ENCODE results near the gene ORAI3.

ORAI3 gene

DNA sequence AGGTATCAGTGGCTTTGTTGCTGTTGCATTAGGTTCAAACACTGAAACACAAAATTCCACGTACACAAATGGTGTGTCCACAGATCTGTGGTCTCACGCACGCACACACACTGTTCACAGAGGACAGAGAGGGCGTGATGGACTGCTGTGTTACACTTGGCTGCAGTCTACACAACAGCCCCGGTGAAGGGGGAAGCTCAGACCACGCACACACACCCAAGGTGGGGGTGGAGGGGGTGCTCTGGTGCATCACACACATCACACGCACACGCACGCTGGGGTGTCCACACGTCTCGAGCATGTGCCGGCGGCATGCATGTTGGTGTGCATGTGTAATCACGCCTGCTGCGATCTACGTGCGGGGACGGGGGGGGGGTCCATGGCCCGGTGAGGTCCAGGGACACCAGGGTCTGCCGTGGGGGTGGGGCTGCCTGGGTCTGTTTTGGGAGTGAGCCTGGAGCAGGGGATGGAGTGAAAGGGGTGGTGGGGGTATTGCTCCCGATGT, 43.5 kb downstream of the ORAI3 start:
- no peak for DNase-seq (ENCODE audit: low read depth)

DNA sequence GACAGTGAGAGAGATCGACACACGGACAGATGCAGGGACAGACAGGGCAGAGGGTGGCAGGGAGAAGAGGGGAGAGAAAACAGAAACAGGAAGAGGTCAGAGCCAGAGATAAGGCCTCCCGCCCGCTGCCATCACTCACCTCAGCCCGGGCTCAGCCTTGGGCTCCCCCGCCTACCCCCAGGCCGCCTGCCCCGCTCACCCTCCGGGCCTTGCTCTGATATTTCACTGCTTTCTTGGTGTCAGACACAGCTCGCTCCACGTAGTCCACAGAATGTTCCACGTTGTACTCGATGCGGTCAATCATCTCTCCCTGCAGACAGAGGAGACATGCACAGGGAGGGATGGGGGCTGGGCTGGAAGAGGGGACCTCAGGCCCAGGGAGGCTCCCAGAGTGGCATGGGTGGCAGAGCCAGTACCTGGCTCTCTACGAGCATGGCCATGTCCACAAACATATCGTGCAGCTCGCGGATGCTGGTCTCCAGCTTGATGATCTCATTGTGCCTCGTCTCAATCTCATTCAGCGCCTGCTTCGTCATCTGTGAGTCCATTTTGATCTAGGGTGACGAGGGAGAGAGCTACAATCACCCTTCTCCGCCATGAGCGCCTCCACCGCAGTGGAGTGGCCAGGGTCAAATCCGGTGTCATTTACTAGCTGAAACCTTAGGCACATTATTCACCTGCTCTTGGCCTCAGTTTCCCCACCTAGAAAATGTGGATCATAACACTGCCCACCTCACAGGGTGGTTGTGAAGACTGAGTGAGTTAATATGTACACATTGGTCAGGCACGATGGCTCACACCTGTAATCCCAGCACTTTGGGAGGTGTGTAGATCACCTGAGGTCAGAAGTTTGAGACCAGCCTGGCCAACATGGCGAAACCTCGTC, 44.3 kb downstream of the ORAI3 start:
- no peak for DNase-seq (ENCODE audit: low read depth)

DNA sequence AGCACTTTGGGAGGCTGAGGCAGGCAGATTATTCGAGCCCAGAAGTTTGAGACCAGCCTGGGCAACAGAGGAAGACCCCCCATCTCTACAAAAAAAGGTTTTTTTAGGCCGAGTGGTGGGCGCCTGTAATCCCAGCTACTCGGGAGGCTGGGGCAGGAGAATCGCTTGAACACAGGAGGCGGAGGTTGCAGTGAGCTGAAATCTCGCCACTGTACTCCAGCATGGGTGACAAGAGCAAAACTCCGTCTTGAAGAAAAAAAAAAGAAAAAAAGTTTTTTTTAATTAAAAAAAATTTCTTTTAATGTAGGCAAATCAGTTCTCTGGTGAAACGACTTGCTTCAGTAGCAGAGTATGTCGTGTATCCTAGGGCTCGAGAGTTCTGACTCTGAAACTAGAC, 47.1 kb downstream of the ORAI3 start:
- DNase-seq (ENCODE audit: low read depth) = no peak

DNA sequence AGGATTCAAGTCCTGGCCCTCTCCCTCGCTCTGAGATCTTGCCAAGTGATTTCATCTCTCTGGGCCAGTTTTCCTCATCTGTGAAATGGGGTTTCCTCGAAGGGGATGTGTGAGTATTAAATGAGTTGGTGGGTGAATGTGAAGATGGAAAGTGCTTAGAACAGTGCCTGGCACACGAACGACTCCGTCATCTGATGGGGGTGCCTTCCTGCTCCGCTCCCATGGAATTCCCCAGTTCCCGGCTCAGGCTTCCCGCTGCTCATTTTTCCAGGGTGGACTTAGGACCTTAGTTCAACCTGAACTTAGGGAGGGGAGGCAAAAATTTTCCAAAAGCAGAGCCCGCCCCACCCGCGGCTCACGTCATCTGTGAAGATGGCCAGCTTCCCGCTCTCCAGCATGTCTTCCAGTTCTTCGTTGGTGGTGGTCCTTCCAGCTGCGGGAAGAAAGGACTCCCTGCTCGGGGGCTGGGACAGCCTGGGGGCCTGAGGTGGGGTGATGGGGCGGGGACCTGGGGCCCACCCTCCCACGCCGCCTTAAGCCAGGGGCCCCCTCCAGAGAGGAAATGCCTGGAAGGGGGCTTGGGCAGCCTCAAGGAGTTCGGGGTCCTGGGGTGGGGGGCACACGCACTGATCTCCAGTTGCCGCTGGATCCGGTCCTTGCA, 47.6 kb downstream of the ORAI3 start:
- no peak for DNase-seq (ENCODE audit: low read depth)

DNA sequence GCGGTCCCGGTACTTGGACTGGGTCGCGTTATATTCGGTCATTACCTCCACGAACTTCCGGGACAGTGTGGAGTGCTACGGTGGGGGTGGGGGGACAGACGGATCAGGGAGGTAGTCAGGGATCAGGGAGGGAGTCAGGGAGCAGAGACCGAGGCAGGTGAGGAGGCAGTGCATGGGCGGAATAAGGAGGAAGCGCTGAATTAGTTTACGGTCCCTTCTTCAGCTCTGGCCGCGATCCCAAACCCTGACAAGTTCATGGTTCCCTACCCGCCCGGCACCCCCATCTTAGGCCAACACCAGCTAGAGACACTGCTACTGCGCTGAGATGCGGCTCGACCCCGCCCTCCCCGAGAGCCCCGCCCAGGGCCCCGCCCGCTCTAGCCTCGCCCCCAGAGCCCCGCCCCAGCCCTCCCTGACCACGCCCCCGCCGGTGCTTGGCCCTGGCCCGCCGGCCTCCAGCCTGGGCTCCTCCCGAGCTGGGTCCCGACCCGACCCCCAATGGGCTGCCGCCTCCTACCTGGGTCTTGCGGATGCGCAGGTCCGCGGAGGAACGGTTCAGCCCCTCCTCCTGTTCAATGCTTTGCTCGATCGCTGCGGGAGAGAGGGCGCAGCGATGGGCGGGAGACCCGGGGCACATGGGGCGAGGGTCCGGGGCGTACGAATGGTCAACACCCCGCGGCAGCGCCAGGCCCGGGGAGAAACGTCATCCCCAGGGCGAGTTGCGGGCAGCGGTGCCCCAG, 48.3 kb downstream of the ORAI3 start:
- peak; percentile 82 for DNase-seq (ENCODE audit: low read depth)

DNA sequence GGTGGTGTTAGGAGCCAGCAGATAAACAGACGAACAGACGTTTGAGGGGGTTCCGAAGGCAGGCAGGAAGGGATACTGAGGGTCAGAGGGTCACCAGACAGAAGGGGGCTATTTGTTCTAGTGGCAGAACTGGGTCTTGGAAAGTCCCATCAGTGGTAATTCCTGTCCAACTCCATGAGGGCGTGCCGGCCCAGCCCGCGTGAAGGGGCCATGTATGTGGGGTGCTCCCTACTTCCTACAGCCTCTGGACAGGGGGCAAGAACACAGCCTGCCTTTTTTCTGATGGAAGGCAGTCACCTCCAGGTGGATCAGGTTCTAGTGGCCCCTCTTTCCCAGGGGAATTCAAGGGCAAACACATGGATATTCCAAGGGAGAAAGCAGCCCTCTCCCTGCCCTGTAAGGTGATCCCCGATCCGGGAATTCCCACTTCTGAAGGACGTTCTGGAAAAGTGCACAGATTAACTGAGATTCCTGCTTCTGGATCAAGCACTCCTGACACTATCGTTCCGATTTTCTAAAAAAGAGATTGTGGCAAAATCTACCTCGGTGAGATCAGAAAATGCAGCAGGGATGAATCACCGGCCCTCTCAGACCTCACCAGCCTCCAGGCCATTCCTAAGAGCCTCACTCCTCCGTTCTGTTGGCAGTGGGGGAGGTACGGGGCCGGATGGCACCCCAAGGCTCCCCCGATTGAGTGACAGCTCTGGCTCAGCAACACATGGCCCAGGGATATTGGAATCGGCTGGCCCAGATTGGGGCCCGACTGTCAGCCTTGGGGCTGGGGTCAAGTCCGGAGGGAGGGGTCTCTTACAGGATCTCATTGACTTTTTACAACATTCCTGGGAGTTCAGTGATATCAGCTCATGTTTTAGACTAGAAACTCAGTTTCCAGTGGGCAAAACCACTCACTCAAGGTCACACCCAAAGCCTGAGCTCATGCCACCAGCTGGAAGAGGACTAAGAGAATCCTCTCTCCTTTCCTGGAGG, 49.1 kb downstream of the ORAI3 start:
- DNase-seq (ENCODE audit: low read depth) = no peak

DNA sequence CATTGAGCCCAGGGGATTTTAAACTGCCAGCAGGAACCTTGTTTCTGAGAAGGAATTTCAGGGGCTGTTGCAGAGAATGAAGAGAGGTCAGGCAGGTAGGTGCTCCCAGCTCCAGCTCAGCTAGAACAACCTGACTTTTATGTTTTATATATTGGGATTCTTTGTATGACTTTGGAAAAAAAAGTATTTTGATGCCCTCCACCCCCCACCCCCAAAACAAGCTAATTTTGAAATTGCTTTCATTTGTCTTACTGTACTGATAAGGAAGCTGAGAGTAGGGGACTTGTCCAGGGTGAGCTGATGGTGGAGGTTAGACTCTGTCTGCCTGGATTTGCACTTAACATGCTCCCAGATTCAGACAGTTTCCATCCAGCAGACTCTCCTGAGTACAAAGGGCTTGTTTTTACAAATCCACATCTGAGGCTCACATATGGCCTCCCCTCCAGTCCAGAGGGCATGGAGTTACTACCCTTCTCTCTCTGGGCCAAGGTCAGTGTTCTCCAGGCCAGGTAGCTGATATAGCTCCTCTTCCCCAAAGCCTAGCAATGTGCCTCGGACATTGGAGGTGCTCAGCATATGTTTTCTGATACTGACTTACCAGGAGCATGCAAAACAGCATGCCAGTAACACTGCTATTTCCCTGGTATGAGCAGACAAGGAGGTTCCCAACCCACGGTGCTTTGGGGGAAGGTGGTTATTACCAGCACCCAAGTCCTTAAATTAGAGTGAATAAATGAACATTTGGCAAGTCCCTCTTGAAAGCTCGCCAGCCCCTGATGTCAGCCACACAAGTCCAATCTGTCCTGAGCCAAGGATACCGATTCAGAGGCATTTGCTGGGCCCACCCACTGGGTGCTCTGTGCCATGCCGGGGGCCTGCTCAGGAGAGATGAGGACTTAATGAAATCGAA, 50.2 kb downstream of the ORAI3 start:
- DNase-seq (ENCODE audit: low read depth) = no peak

DNA sequence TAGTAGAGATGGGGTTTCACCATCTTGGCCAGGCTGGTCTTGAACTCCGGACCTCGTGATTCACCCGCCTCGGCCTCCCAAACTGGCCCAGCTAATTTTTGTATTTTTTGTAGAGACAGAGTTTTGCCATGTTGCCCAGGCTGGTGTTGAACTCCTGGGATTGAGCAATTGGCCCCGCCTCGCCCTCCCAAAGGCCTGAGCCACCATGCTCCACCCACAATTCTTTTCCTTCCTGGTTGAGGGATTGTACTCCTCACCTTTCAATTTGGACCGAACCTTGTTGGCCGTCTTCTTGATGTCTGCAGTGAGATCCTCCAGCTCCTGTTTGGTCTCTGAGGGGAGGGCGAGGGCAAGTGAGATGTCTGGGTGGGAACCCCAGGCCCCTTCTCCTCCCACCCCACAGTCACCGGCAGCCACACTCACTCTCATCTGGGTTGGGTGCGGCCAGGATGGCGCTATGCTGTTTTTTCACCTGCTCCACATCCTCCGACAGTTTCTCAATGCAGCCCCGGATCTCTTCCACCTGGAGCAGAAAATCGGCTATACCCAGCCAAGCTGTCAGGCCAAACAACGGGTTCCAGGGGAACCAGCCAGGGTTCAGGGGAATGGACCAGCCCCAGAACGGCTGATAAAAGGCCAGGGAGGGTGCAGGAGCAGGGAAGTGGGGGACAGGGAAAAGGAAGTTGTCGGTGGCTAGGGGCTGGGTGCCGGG, 52.0 kb downstream of the ORAI3 start:
- no peak for DNase-seq (ENCODE audit: low read depth)

DNA sequence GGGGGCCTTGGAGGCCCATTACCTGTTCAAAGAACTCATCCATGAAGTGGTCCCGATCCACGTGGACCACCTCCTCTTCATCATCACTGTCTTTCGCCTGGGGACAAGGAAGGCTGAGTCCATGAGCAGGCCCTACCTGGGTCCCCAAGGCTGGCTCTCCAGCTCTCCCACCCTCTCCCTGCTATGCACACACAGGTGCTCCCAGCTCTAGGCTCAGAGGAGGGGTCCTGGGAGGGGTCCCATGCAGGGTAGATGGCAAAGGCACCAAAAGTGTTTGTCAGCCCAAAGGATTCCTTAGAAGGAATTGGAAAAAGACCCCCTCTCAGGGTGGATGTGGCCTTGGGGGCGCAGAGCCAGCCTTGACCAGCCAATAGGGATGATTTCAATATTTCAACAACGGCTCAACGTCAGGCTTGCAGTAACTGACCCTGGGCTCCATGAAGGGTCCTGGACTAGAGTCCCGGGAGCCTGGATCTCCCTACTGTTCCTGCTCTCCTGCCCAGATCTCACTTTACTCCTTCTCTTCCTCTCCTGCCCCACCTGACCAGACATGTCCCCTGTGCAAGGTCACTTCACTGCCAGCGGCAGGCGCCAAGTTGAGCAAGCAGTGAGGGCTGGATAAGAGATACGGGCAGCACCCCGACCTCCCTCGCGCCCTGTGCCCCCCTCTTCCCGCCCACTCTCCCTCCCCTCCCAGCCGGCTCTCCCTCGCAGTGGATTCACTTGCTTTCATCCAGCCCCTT, 52.8 kb downstream of the ORAI3 start:
- no peak for DNase-seq (ENCODE audit: low read depth)

DNA sequence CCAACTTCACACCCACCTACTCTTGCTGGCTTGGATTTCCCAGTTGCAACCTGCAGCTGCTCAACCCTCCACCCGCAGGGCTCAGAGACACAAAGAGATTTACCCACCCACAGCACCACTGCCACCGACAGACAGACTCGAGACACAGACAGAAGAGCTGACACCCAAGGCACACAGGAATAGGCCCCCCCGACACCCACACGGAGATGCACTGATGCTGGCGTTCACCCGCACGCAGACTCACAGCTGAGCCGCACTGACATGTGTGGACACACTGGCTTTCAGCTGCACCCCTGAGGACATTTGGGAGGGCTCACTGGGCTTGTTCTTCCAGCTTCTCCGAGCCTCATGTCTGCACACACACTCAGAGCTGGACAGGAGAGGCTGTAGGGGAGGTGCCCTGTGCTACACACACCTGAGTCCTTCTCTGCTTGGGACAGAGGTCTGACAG, 53.4 kb downstream of the ORAI3 start:
- DNase-seq (ENCODE audit: low read depth) = no peak

DNA sequence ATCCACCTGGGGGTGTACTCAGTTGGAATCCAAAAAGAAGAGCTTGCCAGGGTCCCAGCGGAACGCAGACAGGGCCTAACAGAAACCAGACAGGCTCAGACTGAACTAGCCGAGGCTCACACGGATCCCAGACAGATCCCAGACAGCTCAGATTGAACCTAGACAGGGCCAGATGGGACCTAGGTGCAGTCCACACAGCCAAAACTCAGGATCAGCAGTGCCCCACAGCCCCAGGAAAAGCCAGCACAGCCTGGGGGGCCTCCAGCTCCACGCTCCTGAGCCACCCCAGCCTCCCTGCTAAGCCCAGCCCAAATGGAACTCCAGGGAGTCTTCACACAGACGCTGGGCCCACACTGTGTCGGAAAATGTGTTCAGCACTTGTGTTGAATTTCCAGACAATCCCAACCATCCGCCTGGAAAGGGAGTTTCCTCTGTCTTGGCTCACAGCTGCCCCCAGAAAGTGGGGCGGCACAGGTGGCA, 54.0 kb downstream of the ORAI3 start:
- no peak for DNase-seq (ENCODE audit: low read depth)

DNA sequence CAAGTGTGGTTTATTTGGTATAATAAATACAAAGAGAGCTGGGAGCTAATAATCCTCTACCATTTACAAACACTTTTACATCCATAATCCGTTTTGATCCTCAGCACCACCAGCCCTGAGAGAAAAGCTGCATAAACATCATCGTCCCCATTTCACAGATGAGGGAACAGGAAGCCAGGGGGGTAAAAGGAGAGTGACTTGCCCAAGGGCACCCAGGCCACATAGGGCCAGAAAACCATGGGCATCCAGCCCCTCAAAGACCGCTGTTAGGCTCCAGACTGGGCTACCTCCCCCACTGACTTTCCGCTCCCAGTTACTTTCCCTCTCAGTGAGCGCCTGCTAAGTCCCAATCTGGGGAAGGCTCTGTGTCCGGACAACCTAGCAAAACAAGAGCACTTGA, 54.9 kb downstream of the ORAI3 start:
- no peak for DNase-seq (ENCODE audit: low read depth)

Data from activated T-cell treated with anti-CD3 and anti-CD28 coated beads for 1 hour (primary cell).